MCF 10A (cell line): ENCODE measurements around the gene HES7. TPM values are rescaled to one million over a fixed set of nuclear protein-coding genes. Genes with fewer than 3 reads are reported as not detected.

Source experiments
- BruUV-seq: library from RNA; stranded (reverse); fragments of 400-500 nt; replicated peaks from 2 replicates; lab custom pipeline; 2021; lab: Mats Ljungman, UMichigan
- CTCF ChIA-PET: fragments of 300-600 bp; sonication (Branson Sonifier 250); formaldehyde crosslinking; extraction: SDS; loops from one replicate; lab custom pipeline; 2021; ENCODE audit warnings: antibody characterized with exemption, inconsistent platforms; lab: Yijun Ruan, JAX
- POLR2A ChIA-PET: fragments of 300-600, 350-650 bp; sonication (Branson Sonifier 250); formaldehyde crosslinking; extraction: SDS; loops from one replicate; lab custom pipeline; 2020; ENCODE audit warnings: antibody characterized with exemption, inconsistent platforms; lab: Yijun Ruan, JAX
- DNase-seq: peaks from one replicate; pipeline ENCODE4 v3.0.0-alpha.2; 2018; ENCODE audit not compliant: unreplicated experiment
- H3K27ac Mint-ChIP-seq: one replicate; pipeline ENCODE4 v1.8.0; 2022; ENCODE audit warnings: mild to moderate bottlenecking, low read depth, mixed read lengths; ENCODE audit not compliant: unreplicated experiment
- H3K27me3 Mint-ChIP-seq: one replicate; pipeline ENCODE4 v1.8.0; 2022; ENCODE audit warnings: mixed read lengths; ENCODE audit not compliant: insufficient read depth, unreplicated experiment
- H3K36me3 Mint-ChIP-seq: one replicate; pipeline ENCODE4 v1.8.0; 2022; ENCODE audit warnings: mild to moderate bottlenecking, moderate library complexity, mixed read lengths; ENCODE audit not compliant: insufficient read depth, unreplicated experiment
- H3K4me1 Mint-ChIP-seq: one replicate; pipeline ENCODE4 v1.8.0; 2022; ENCODE audit warnings: mixed read lengths; ENCODE audit not compliant: insufficient read depth, unreplicated experiment
- H3K4me3 Mint-ChIP-seq: one replicate; pipeline ENCODE4 v1.8.0; 2022; ENCODE audit warnings: mild to moderate bottlenecking, moderate library complexity, mixed read lengths; ENCODE audit not compliant: unreplicated experiment
- H3K9me3 Mint-ChIP-seq: one replicate; pipeline ENCODE4 v1.8.0; 2022; ENCODE audit warnings: mixed read lengths; ENCODE audit not compliant: unreplicated experiment
- intact Hi-C: fragments of 100-400 bp; cut with micrococcal nuclease; formaldehyde crosslinking; loops from 2 replicates; pipeline ENCODE4 v1.14.1; 2022
- total RNA-seq: library from RNA; stranded (reverse); gene quantifications from 2 replicates; pipeline ENCODE4 v1.2.3, GENCODE V29; 2022
- TF ChIP-seq, protein P1 (sequence below): fragments of 200-600 bp; IDR thresholded peaks from one replicate; pipeline ENCODE4 v1.8.0; 2022; ENCODE audit warnings: antibody characterized with exemption, mild to moderate bottlenecking; ENCODE audit not compliant: unreplicated experiment

The HES7 gene
- total RNA-seq, 1 experiment from 2014 or later = 5.9 TPM

DNA sequence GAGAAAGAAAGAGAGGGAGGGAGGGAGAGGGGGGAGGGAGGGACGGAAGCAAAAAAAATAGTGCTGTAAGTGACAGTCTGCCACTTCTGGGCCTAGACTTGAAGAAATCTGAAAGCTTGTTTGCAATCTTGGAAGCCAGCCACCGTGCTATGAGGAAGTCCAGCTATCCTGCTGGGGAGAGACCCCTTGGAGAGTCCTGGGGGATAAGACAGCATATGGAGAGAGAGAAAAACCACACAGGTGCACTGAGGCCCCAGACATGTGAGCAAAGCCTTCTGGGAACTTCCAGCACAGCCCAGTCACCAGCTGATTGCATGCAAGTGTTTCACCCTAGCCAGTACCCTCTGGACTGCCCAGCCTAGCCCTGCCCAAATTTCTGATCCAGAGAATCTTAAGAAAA lies 23.8 kb downstream of the HES7 start:
- H3K4me3 Mint-ChIP-seq = no peak overlapping the region
- no TSS peak for BruUV-seq
- TF ChIP-seq, protein P1, sequence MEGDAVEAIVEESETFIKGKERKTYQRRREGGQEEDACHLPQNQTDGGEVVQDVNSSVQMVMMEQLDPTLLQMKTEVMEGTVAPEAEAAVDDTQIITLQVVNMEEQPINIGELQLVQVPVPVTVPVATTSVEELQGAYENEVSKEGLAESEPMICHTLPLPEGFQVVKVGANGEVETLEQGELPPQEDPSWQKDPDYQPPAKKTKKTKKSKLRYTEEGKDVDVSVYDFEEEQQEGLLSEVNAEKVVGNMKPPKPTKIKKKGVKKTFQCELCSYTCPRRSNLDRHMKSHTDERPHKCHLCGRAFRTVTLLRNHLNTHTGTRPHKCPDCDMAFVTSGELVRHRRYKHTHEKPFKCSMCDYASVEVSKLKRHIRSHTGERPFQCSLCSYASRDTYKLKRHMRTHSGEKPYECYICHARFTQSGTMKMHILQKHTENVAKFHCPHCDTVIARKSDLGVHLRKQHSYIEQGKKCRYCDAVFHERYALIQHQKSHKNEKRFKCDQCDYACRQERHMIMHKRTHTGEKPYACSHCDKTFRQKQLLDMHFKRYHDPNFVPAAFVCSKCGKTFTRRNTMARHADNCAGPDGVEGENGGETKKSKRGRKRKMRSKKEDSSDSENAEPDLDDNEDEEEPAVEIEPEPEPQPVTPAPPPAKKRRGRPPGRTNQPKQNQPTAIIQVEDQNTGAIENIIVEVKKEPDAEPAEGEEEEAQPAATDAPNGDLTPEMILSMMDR = no peak
- no peak overlapping the region for H3K27ac Mint-ChIP-seq
- POLR2A ChIA-PET = no interaction called here
- CTCF ChIA-PET = interaction anchor here (0.7 to 14.2 kb wide), 8 partner anchors 10 to 43 kb away, joined by 3 to 233 read pairs (median 6); partner anchors contain the start of genes ALOX12B and ALOXE3
- peaks cover 27% of the 10 kb centered on the region for H3K4me1 Mint-ChIP-seq
- no peaks in the 10 kb centered on the region for H3K36me3 Mint-ChIP-seq
- no peaks in the 10 kb centered on the region for H3K27me3 Mint-ChIP-seq
- peaks cover 6% of the 10 kb centered on the region for H3K9me3 Mint-ChIP-seq
- no peak for DNase-seq
- intact Hi-C loops = no loop called here

- TF ChIP-seq, protein P1 = no peak
- CTCF ChIA-PET = interaction anchor here (0.7 to 0.8 kb wide), 2 partner anchors 10 to 87 kb away, joined by 4 to 5 read pairs; no protein-coding TSS in a partner anchor
- H3K4me3 Mint-ChIP-seq = no peak overlapping the region
These were observed 27.4 kb downstream of the HES7 start for GRCh38 chr17:8096541-8096940.

GRCh38 chr17:8095361-8095760 lies 28.5 kb downstream of the HES7 start:
- TF ChIP-seq, protein P1 = peak; percentile 11
- no TSS peak for BruUV-seq
- H3K4me3 Mint-ChIP-seq = no peak overlapping the region
- no peak overlapping the region for H3K27ac Mint-ChIP-seq
- POLR2A ChIA-PET = interaction anchor here (0.9 to 3.4 kb wide), 3 partner anchors 9 to 69 kb away, joined by 3 to 17 read pairs (median 4); no protein-coding TSS in a partner anchor
- no peak for DNase-seq
- H3K9me3 Mint-ChIP-seq = no peaks in the 10 kb centered on the region
- CTCF ChIA-PET = interaction anchor here (1.0 to 10.0 kb wide), 4 partner anchors 12 to 38 kb away, joined by 4 to 233 read pairs (median 28); no protein-coding TSS in a partner anchor
- H3K27me3 Mint-ChIP-seq = no peaks in the 10 kb centered on the region
- peaks cover 5% of the 10 kb centered on the region for H3K36me3 Mint-ChIP-seq
- H3K4me1 Mint-ChIP-seq = peaks cover 6% of the 10 kb centered on the region
- intact Hi-C loops = no loop called here

More at GRCh38 chr17:8096541-8096940, 27.4 kb downstream of the HES7 start:
- Mint-ChIP-seq H3K27ac (no peak overlapping the region), H3K36me3 (peaks cover 5% of the 10 kb centered on the region), H3K4me1 (peaks cover 6% of the 10 kb centered on the region), H3K27me3 (no peaks in the 10 kb centered on the region), H3K9me3 (no peaks in the 10 kb centered on the region)
- POLR2A ChIA-PET = no interaction called here
- intact Hi-C loops = no loop called here
- no peak for DNase-seq
- BruUV-seq = no TSS peak

- H3K4me1 Mint-ChIP-seq = peaks cover 5% of the 10 kb centered on the region
- H3K9me3 Mint-ChIP-seq = no peaks in the 10 kb centered on the region
- ChIA-PET POLR2A (interaction anchor here (0.6 to 1.2 kb wide), 3 partner anchors 46 to 64 kb away, joined by 3 read pairs; no protein-coding TSS in a partner anchor), CTCF (interaction anchor here (0.9 to 10.0 kb wide), 7 partner anchors 8 to 31 kb away, joined by 3 to 233 read pairs (median 16); partner anchors contain the start of gene ALOXE3)
- no peak overlapping the region for H3K27ac Mint-ChIP-seq
- peaks cover 9% of the 10 kb centered on the region for H3K36me3 Mint-ChIP-seq
- H3K4me3 Mint-ChIP-seq = no peak overlapping the region
- DNase-seq = no peak
- no TSS peak for BruUV-seq
- TF ChIP-seq, protein P1 = no peak
- intact Hi-C loops = no loop called here
- H3K27me3 Mint-ChIP-seq = peaks cover 13% of the 10 kb centered on the region
These were observed 32.7 kb downstream of the HES7 start for GRCh38 chr17:8091033-8091687.
